ENCODE data around the gene MGA. TPM values are rescaled to one million over a fixed set of nuclear protein-coding genes. Genes with fewer than 3 reads are reported as not detected.
A peak's percentile ranks its signal among the peaks of the same experiment; 100 is the strongest.

Gene MGA
- total and polyA plus RNA-seq, 2 donors = 5.2 to 42.7 TPM

GRCh38 chr15:41777421-41777973 is 117.3 kb downstream of the MGA start:
- DNase-seq (ENCODE audit: low read depth in 6 of 9, low spot score in 9 of 9) = no peak
- no peaks in the 10 kb centered on the region for H3K27me3 ChIP-seq (ENCODE audit: control insufficient read depth in 2 of 2, insufficient read depth in 1 of 2, low read length in 1 of 2)
- no peaks in the 10 kb centered on the region for H3K9me3 ChIP-seq (ENCODE audit: control insufficient read depth in 2 of 2, insufficient read depth in 1 of 2, low read length in 1 of 2)
- WGBS = 98% methylated on average over 1 of the region's 1 CpG
- H3K36me3 ChIP-seq (ENCODE audit: control insufficient read depth in 2 of 2, insufficient read depth in 2 of 2, low read length in 1 of 2) = no peaks in the 10 kb centered on the region
- H3K4me3 ChIP-seq (ENCODE audit: low read length in 2 of 2) = no peak overlapping the region
- H3K4me1 ChIP-seq (ENCODE audit: control insufficient read depth in 2 of 2, insufficient read depth in 2 of 2, low read length in 2 of 2) = peaks cover 32 to 58% of the 10 kb centered on the region in 2 donors
- no peak overlapping the region for H3K27ac ChIP-seq (ENCODE audit: low read depth in 1 of 2, low read length in 1 of 2)

- peaks cover 37 to 59% of the 10 kb centered on the region in 2 donors for H3K4me1 ChIP-seq (ENCODE audit: control insufficient read depth in 2 of 2, insufficient read depth in 2 of 2, low read length in 2 of 2)
Observed at GRCh38 chr15:41778521-41778920, 118.3 kb downstream of the MGA start.

GRCh38 chr15:41779662-41780157 is 119.5 kb downstream of the MGA start:
- WGBS = 69% methylated on average over 4 of the region's 4 CpGs
- Histone ChIP-seq H3K36me3 (ENCODE audit: control insufficient read depth in 2 of 2, insufficient read depth in 2 of 2, low read length in 1 of 2) (no peaks in the 10 kb centered on the region), H3K9me3 (ENCODE audit: control insufficient read depth in 2 of 2, insufficient read depth in 1 of 2, low read length in 1 of 2) (no peaks in the 10 kb centered on the region), H3K4me3 (ENCODE audit: low read length in 2 of 2) (no peak overlapping the region), H3K4me1 (ENCODE audit: control insufficient read depth in 2 of 2, insufficient read depth in 2 of 2, low read length in 2 of 2) (peaks cover 34 to 54% of the 10 kb centered on the region in 2 donors), H3K27me3 (ENCODE audit: control insufficient read depth in 2 of 2, insufficient read depth in 1 of 2, low read length in 1 of 2) (no peaks in the 10 kb centered on the region), H3K27ac (ENCODE audit: low read depth in 1 of 2, low read length in 1 of 2) (peak overlapping the region in 1 of 2 donors; percentile 27)
- peak in 1 of 9 donors; percentile 27 for DNase-seq (ENCODE audit: low read depth in 6 of 9, low spot score in 9 of 9)

More at GRCh38 chr15:41778521-41778920, 118.3 kb downstream of the MGA start:
- Histone ChIP-seq H3K4me3 (ENCODE audit: low read length in 2 of 2) (no peak overlapping the region), H3K27me3 (ENCODE audit: control insufficient read depth in 2 of 2, insufficient read depth in 1 of 2, low read length in 1 of 2) (no peaks in the 10 kb centered on the region), H3K27ac (ENCODE audit: low read depth in 1 of 2, low read length in 1 of 2) (no peak overlapping the region), H3K36me3 (ENCODE audit: control insufficient read depth in 2 of 2, insufficient read depth in 2 of 2, low read length in 1 of 2) (no peaks in the 10 kb centered on the region), H3K9me3 (ENCODE audit: control insufficient read depth in 2 of 2, insufficient read depth in 1 of 2, low read length in 1 of 2) (no peaks in the 10 kb centered on the region)
- 94% methylated on average over 1 of the region's 1 CpG for WGBS
- DNase-seq (ENCODE audit: low read depth in 6 of 9, low spot score in 9 of 9) = no peak

DNA sequence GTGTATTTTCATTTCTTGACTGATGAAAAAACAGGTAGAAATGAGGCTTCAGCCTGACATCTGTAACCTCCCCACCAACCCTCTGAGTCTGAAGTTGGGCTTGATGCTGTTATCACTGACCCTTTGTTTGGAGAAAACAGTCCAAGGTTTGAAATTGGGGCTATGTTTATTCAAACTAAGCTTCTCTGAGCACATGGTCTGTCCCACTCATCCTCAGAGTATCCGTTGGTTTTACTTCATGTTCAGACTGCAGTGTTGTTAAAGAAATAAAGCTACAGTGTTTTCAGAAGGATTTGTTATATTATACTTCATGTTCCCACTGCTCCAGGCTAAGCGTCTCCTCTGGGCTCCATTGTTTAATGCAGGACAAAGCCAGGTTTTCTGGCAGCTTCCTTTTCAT is 120.1 kb downstream of the MGA start:
- 81% methylated on average over 2 of the region's 2 CpGs for WGBS
- Histone ChIP-seq H3K27ac (ENCODE audit: low read depth in 1 of 2, low read length in 1 of 2) (peak overlapping the region in 1 of 2 donors; percentile 15), H3K27me3 (ENCODE audit: control insufficient read depth in 2 of 2, insufficient read depth in 1 of 2, low read length in 1 of 2) (no peaks in the 10 kb centered on the region), H3K4me1 (ENCODE audit: control insufficient read depth in 2 of 2, insufficient read depth in 2 of 2, low read length in 2 of 2) (peaks cover 31 to 48% of the 10 kb centered on the region in 2 donors), H3K4me3 (ENCODE audit: low read length in 2 of 2) (no peak overlapping the region), H3K36me3 (ENCODE audit: control insufficient read depth in 2 of 2, insufficient read depth in 2 of 2, low read length in 1 of 2) (no peaks in the 10 kb centered on the region), H3K9me3 (ENCODE audit: control insufficient read depth in 2 of 2, insufficient read depth in 1 of 2, low read length in 1 of 2) (no peaks in the 10 kb centered on the region)
- no peak for DNase-seq (ENCODE audit: low read depth in 6 of 9, low spot score in 9 of 9)

GRCh38 chr15:41780727-41781126 is 120.5 kb downstream of the MGA start:
- no peak for DNase-seq (ENCODE audit: low read depth in 6 of 9, low spot score in 9 of 9)
- peak overlapping the region in 1 of 2 donors; percentile 15 for H3K27ac ChIP-seq (ENCODE audit: low read depth in 1 of 2, low read length in 1 of 2)
- peaks cover 26 to 43% of the 10 kb centered on the region in 2 donors for H3K4me1 ChIP-seq (ENCODE audit: control insufficient read depth in 2 of 2, insufficient read depth in 2 of 2, low read length in 2 of 2)

DNA sequence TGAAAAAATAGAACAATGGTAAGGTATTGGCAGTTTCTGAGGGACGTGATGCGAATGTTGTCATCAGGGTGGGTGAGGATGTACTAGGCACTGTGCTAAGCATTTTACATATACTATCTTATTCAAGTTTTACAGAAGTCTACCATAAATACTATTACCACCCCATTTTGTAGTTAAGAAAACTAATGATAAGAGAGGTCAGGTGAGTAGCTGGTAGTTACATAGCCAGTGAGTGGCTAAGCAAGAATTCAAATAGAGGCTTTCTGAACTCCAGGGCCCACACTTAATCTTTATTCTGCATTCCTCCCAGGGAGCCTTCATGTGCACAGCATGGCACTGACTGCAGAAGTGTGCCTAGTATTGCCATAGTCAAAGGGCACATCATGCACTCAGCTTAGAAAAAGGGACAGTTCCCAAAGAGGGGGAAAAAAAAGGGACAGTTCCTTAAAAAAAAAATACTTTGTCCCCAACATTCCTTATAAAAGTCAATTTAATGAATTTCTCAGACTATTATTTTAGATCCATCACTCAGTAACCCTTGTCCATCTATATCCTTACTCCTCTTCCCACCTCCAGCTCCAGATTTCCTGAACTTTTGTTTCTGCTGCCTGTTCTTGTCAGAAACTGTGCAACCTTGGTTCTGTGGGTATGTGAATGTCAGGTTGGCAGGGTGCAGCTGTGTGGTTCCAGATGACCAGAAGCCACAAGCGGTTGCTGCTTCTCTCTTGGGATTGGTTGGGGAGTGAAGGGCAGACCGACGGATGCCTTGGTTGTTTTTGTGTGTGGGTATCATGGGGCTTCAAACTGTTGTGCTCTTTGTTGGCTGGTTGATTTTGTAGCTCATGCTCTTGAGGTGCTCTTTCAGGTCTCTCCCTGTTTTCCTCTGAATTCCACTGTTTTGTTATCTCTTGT is 122.4 kb downstream of the MGA start:
- Histone ChIP-seq H3K4me3 (ENCODE audit: low read length in 2 of 2) (no peak overlapping the region), H3K36me3 (ENCODE audit: control insufficient read depth in 2 of 2, insufficient read depth in 2 of 2, low read length in 1 of 2) (no peaks in the 10 kb centered on the region), H3K9me3 (ENCODE audit: control insufficient read depth in 2 of 2, insufficient read depth in 1 of 2, low read length in 1 of 2) (no peaks in the 10 kb centered on the region), H3K27ac (ENCODE audit: low read depth in 1 of 2, low read length in 1 of 2) (peak overlapping the region in 1 of 2 donors; percentile 12), H3K27me3 (ENCODE audit: control insufficient read depth in 2 of 2, insufficient read depth in 1 of 2, low read length in 1 of 2) (no peaks in the 10 kb centered on the region), H3K4me1 (ENCODE audit: control insufficient read depth in 2 of 2, insufficient read depth in 2 of 2, low read length in 2 of 2) (peaks cover 23 to 33% of the 10 kb centered on the region in 2 donors)
- DNase-seq (ENCODE audit: low read depth in 6 of 9, low spot score in 9 of 9) = peak in 1 of 9 donors; percentile 53
- WGBS = 47% methylated on average over 5 of the region's 5 CpGs

More at GRCh38 chr15:41780727-41781126, 120.5 kb downstream of the MGA start:
- Histone ChIP-seq H3K36me3 (ENCODE audit: control insufficient read depth in 2 of 2, insufficient read depth in 2 of 2, low read length in 1 of 2) (no peaks in the 10 kb centered on the region), H3K9me3 (ENCODE audit: control insufficient read depth in 2 of 2, insufficient read depth in 1 of 2, low read length in 1 of 2) (no peaks in the 10 kb centered on the region), H3K4me3 (ENCODE audit: low read length in 2 of 2) (no peak overlapping the region), H3K27me3 (ENCODE audit: control insufficient read depth in 2 of 2, insufficient read depth in 1 of 2, low read length in 1 of 2) (no peaks in the 10 kb centered on the region)
- WGBS = 31% methylated on average over 1 of the region's 1 CpG

DNA sequence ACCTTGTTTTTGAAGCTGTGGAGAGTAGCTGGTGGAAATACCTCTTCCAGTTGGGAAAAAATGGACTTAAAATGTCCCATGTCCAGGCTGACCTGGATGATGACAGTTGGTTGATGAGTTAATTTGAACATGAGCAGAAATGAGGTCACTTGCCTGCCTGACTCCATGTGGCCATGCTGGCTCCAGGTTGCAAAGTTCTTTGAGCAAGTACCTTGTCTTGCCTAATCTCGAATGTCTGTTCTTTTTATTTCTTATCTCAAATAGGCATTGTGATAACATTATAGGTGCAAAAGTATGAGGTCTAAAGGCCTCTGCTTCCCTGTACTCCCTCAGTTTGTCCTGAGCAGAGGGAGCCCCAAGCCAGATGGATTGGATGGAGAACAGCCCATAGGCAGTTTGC is 123.1 kb downstream of the MGA start:
- H3K27ac ChIP-seq (ENCODE audit: low read depth in 1 of 2, low read length in 1 of 2) = peak overlapping the region in 1 of 2 donors; percentile 12
- no peak overlapping the region for H3K4me3 ChIP-seq (ENCODE audit: low read length in 2 of 2)

GRCh38 chr15:41788262-41788661 is 128.1 kb downstream of the MGA start:
- H3K4me1 ChIP-seq (ENCODE audit: control insufficient read depth in 2 of 2, insufficient read depth in 2 of 2, low read length in 2 of 2) = peaks cover 25 to 43% of the 10 kb centered on the region in 2 donors

More for the DNA sequence above, 123.1 kb downstream of the MGA start:
- Histone ChIP-seq H3K4me1 (ENCODE audit: control insufficient read depth in 2 of 2, insufficient read depth in 2 of 2, low read length in 2 of 2) (peaks cover 22 to 33% of the 10 kb centered on the region in 2 donors), H3K36me3 (ENCODE audit: control insufficient read depth in 2 of 2, insufficient read depth in 2 of 2, low read length in 1 of 2) (no peaks in the 10 kb centered on the region), H3K9me3 (ENCODE audit: control insufficient read depth in 2 of 2, insufficient read depth in 1 of 2, low read length in 1 of 2) (no peaks in the 10 kb centered on the region), H3K27me3 (ENCODE audit: control insufficient read depth in 2 of 2, insufficient read depth in 1 of 2, low read length in 1 of 2) (no peaks in the 10 kb centered on the region)
- no peak for DNase-seq (ENCODE audit: low read depth in 6 of 9, low spot score in 9 of 9)
- WGBS = 86% methylated on average over 1 of the region's 1 CpG

GRCh38 chr15:41789236-41789635 is 129.0 kb downstream of the MGA start:
- no peaks in the 10 kb centered on the region for H3K36me3 ChIP-seq (ENCODE audit: control insufficient read depth in 2 of 2, insufficient read depth in 2 of 2, low read length in 1 of 2)
- H3K27me3 ChIP-seq (ENCODE audit: control insufficient read depth in 2 of 2, insufficient read depth in 1 of 2, low read length in 1 of 2) = no peaks in the 10 kb centered on the region
- no peak for DNase-seq (ENCODE audit: low read depth in 6 of 9, low spot score in 9 of 9)
- H3K27ac ChIP-seq (ENCODE audit: low read depth in 1 of 2, low read length in 1 of 2) = peak overlapping the region in 1 of 2 donors; percentile 18
- WGBS = 42% methylated on average over 4 of the region's 4 CpGs
- no peak overlapping the region for H3K4me3 ChIP-seq (ENCODE audit: low read length in 2 of 2)
- peaks cover 22 to 38% of the 10 kb centered on the region in 2 donors for H3K4me1 ChIP-seq (ENCODE audit: control insufficient read depth in 2 of 2, insufficient read depth in 2 of 2, low read length in 2 of 2)
- H3K9me3 ChIP-seq (ENCODE audit: control insufficient read depth in 2 of 2, insufficient read depth in 1 of 2, low read length in 1 of 2) = no peaks in the 10 kb centered on the region

More at GRCh38 chr15:41788262-41788661, 128.1 kb downstream of the MGA start:
- H3K27me3 ChIP-seq (ENCODE audit: control insufficient read depth in 2 of 2, insufficient read depth in 1 of 2, low read length in 1 of 2) = no peaks in the 10 kb centered on the region
- no peaks in the 10 kb centered on the region for H3K9me3 ChIP-seq (ENCODE audit: control insufficient read depth in 2 of 2, insufficient read depth in 1 of 2, low read length in 1 of 2)
- no peaks in the 10 kb centered on the region for H3K36me3 ChIP-seq (ENCODE audit: control insufficient read depth in 2 of 2, insufficient read depth in 2 of 2, low read length in 1 of 2)
- WGBS = 94% methylated on average over 3 of the region's 3 CpGs
- no peak overlapping the region for H3K27ac ChIP-seq (ENCODE audit: low read depth in 1 of 2, low read length in 1 of 2)
- H3K4me3 ChIP-seq (ENCODE audit: low read length in 2 of 2) = no peak overlapping the region
- DNase-seq (ENCODE audit: low read depth in 6 of 9, low spot score in 9 of 9) = no peak

Data from thymus (tissue), 11 donors.